Activated CD4-positive, alpha-beta T cell treated with anti-CD3 and anti-CD28 coated beads for 48 hours (primary cell): ENCODE measurements around the gene DHH.
"Not testable (repeated sequence)": the region's sequence is repeated elsewhere in the genome, so short reads cannot be mapped to it uniquely, and the experiment has no call there.

Experiments used
- DNase-seq: peaks from one replicate; pipeline ENCODE4 v3.0.0-alpha.2; 2020

Gene DHH

DNA sequence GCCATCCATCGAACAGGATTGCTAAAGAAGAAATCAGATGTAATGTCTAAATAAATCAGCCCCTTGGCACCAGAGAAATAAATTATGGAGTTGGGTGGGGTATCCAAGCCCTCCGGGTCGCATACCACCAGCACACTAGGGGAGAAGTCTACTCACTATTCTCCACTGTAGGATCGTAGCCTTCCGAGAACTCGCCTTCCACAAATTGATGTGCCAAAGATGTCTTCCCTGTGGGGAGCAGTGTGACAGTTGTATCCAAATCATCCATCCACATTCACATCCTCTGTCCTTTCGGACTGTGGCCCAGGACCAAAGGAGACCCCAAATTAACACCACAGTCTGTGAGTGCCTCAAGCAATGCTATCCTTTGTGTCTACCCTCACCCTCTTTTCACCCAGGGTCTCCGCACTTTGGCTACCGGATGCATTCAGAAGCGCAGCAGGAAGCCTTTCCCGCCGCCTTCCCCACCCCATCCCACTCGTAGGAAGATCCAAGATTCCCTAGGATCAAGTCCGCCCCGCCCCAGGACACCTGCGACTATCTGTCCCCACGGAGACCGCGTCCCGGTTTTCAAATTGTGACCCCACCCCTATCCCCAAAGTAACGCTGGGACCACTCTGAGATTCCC lies 25.6 kb downstream of the DHH start:
- DNase-seq: no peak

DNA sequence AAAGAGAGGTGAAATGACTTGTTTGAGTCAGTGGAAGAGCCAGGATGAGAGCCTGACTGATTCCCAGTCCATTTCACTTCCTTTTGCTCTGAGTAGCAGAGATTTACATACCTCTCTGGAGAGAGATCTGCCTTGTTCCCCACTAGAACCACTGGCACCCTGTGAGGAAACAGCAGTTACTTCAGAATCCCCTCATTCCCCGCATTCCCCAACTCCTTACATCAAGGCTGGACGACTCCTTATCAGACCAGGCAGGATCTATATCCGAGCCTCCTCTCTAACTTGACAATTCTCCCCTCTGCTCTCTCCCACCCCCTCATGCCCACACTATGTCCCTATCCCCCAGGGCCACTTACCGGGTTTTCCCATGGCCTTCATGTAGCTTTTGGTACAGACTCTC lies 28.5 kb downstream of the DHH start:
- DNase-seq: no peak

DNA sequence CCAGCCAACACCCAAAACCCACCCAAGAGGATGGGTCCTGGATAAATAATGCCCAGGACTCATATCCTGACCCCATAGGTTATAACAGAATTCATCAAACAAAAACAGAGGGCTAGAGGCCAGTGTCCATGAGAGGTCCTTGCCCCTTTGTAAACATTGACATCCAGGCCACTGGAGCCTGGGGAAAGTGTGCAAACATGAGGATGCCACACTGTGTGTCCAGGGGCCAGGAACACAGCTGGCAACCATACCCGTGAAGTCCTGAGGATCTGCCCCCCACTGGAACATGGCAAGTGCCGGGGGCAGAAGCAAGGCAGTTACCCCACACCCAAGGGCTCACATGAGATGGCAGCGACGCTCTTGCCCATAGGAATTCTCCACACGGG lies 29.8 kb downstream of the DHH start:
- no peak for DNase-seq

DNA sequence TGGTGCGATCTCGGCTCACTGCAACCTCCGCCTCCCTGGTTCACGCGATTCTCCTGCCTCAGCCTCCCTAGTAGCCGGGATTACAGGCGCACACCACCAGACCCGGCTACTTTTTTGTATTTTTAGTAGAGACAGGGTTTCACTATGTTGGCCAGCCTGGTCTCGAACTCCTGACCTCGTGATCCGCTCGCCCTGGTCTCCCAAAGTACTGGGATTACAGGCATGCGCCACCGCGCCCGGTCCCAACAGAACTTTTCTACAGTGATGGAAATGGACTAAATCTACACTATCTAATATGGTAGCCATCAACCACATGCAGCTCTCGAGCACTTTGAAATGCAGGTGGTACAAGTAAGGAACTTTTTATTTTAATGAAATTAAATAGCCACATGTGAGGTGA lies 32.7 kb downstream of the DHH start:
- DNase-seq: not testable (repeated sequence)

DNA sequence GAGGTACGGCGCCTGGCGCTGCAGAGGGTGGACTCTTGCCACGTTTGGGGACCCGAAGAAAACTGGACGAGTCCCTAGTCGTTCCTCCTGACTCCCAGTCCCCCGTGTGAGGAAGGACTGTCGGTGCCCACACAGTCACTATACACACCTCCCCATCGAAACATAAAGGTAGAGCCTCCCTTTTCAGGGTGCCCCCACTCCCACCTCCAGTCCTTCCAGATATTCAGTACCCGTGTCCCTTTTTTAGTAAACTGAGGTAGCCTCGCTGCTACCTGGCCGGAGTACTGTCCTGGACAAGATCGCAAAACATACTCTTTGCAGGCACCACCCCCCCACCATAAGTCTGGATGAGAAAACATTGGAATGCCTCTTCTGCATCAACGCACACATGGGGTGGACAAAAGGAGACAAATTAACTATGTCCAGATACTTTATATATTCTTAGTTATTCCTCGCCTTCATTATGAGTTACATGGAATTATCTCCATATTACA lies 33.4 kb downstream of the DHH start:
- DNase-seq: no peak

DNA sequence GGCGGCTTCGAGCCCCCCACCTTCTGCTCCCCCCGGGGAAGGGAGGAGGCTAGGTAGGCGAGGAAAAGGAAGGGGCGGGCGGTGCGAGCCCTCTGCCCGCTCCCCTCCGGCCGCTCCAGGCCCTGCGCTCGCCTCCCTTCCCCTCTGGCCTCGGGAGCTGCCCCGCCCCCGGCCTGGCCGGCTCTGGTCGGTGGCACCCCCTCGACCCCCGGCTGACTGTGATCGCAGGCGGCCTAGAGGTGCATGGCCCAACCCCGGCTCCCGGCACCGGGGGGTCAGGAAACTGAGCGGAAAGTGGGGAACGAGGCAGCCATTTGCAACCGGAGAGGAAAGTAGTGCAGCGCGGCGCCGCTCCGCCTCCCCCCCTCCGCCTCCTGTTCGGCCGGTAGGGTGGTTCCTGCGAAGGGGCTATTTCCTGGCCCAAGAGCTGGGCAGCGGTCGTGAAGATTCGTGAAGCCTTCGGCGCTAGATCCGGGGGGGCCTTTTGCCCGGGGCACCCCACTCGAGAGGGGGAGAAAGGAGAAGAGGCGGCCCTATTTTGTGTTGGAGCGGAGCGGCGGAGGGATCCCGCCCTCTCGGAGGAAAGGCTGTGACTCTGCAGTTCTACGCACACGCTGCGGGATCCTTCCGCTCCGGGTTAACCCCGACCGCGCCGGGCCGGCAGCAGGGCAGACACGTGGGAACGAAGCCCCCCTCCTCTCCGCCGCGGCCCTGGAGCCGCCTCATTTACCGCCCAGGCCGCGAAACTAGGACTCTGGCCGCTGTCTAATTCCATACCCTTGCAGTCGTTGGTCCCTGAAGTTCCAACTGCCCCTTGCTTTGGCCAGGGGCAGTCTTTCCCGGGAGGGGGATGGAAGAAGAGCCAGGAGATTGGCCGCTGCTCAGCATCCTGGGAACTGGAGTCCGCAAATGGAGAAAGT lies 34.1 kb downstream of the DHH start, which contains the start of gene KMT2D:
Gene KMT2D, minus strand, starts transcription at position 558 of the 920 bp plus-strand sequence. CDS start 5,470 bp downstream, outside the sequence.
- DNase-seq: peak; percentile 94

DNA sequence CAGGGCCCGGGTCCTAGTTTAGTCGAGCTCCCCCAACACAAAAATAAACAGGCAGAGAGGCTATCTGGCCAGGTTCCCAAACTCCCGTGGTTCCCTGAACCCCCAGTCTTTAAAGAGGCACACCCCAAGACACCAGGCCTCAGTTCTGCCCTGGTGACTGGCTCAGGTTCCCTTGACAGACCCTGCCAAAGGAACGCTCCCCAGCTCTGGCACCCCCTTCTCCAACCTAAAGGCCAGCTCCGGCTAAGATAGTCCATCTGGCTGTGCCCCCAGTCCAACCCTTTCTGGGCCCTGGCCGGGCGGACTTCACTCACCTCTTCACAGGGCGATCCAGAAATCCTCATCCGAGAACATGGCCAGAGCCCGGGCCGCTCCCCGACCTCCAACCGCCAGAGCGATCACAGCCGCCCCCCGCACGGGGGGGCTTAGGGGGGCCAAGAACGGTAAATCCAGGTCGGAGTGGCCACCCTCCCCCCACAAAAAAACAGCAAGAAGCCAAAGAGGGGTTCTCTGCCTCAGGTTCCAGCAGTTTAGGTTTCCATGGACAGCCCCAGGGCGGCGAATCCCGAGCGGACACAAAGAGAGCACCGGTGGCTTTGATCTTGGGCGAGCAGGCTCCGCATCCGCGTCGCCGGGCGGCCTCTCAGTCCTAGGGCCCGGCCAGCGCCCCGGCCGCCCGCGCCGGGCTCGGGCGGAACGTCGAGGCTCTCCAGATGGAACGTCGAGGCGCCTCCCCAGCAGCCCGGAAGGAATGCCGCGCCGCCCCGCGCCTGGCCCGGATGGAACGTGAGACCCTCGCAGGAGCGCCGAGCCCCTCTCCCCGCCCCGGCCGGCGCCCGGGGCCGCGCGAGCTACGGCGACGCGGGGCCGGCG lies 35.1 kb downstream of the DHH start:
- peak; percentile 36 for DNase-seq

DNA sequence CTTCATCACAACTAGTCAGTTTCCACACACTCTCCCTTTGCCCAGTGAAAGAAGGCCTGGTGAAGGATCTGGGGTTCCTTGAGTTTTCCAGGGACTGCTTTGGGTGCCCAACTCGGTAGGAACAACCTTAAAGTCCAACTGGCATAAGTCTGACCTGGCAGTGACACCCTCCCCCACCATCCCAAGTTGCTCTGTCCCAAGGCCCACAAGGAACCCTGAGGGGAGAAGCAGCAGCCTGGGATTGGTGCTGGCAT lies 35.6 kb downstream of the DHH start:
- DNase-seq: no peak

DNA sequence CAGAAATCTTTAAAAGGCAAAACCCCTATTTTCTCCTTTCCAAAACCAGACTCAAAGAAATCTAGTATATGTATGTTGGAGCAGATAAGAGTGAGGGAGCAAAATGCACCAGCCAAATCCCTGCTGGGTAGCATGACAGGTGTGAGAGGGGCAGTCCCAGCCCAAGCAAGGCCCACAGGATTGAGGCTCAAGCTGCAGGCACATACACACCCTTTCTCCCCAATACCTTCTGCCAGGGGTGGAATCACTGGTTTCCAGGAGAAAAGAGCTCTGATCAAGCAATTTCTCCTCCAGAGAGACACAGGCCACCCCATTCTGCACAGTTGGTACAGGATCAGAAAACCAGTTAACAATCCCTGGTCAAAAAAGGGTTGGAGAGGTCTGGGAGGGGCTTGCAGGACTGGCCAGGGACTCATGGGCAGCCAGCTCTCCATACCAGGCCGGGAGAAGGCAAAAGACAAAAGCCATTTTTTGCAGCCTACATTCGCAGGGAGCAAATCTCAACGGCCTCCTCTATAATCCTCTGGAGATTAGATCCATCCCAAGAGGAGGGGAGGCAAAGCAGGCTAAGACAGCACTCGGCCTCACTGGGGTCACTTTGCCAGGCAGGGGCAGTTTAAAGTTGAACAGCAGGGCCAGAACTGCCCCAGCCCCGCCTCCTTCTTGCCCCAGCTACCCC lies 36.1 kb downstream of the DHH start:
- no peak for DNase-seq

DNA sequence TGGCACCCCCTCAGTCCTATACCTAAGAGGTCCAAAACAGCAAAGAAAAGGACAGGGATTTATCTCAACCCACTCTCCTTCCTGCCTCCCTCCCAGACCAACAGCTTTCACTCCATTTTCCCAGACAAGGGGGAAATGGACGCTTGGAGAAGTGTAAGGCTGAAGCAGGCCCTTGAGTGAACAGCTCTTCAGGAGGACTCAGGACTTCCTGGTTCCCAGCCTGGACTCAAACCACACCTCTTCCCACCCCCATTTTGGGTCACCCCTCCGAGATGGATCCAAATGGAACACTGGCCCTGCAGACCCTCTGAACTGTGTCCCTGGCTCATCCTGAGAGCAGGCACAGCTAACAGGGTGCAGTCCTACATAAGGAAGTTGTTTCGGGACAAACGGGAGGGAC lies 36.7 kb downstream of the DHH start:
- no peak for DNase-seq

DNA sequence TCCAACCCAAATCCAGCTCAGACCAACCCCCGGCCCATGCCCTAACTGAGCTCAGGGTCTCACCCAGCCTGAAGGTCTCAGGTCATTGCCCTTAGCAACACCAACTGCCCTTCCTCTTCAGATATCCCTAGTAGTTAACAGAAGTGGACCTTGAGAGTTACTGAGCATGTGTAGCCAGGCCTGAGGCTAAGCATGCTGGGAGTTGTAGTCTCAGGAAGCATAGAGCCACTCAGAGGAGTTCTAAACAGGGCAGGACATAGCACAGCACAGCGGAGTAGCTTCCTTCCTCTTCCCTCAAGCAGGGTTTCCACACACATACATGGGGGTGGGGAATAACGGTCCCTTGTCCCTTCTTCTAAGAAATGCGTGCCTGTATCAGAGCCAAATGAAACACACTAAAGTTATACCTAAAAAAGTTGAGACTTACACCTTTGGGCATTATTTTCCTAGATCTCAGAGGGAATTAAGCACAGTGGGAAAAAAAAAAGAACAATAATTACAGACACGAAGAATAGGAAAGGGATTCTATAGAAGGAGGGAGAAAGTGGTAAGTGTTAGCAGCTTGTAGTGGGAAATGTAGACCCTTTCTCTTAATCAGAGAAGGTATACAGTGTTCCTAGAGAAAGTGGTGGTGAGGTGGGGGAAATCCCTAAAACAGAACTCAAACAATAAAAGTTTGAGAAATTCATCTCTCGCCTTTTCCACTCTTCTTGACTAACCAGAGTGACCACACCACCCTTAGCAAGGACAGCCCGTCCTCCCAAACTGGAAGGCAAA lies 38.4 kb downstream of the DHH start:
- peak; percentile 65 for DNase-seq

DNA sequence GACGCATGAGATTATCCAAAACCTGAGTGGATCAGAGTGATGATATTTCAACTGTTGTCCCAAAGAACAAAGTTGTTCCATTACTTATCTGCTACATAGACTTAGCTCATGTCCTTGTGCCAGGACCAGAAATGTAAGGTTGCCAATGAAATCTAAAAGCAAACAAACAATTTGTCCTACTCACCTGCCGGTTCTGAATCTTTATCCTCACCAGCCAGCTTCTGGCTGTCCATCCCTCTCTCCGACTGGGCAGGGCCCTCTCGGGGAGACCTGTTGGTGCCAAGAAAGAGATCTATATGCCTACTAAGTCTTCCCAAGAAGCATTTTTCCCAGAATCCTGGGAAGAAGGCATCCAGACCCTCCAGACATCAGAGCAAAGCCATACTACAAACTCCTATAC lies 39.5 kb downstream of the DHH start:
- no peak for DNase-seq

DNA sequence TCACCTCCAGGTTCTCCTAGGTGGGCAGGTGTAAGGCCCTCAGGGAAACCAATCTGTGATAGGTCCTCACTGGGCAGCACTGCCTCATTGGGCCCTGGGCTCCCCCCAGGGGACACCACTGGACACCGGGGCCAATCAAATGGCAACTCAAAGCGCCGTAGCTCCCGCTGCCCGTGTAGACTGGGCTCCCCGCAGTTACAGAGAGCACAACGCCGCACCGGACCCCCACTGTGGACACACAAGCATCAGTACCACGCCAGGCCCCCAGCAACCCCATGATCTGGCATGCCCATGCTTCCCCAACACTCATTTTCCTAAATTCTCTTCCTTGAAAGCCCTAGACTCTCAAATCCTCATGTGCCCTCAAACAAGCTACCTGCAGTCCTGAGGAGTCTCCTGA lies 40.1 kb downstream of the DHH start:
- DNase-seq: no peak

DNA sequence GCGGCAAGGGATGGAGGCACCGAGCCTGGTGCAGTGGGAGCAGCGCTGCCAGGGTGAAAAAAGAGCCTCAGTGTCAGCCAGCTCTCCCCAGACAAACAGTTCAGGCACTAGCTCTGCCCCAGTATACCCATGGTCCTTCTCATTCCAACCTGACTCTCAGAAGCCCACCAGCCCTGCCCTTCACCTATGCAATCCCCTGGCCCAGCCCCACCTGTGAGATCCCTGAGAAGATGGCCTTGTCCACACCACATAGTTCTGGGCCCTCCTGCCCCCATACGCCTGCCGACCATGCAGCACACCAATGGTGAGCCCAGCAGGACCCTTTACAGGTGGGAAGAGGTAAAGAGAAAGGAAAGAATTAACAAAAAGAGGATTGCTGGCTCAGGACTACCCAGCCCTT lies 40.5 kb downstream of the DHH start:
- no peak for DNase-seq

DNA sequence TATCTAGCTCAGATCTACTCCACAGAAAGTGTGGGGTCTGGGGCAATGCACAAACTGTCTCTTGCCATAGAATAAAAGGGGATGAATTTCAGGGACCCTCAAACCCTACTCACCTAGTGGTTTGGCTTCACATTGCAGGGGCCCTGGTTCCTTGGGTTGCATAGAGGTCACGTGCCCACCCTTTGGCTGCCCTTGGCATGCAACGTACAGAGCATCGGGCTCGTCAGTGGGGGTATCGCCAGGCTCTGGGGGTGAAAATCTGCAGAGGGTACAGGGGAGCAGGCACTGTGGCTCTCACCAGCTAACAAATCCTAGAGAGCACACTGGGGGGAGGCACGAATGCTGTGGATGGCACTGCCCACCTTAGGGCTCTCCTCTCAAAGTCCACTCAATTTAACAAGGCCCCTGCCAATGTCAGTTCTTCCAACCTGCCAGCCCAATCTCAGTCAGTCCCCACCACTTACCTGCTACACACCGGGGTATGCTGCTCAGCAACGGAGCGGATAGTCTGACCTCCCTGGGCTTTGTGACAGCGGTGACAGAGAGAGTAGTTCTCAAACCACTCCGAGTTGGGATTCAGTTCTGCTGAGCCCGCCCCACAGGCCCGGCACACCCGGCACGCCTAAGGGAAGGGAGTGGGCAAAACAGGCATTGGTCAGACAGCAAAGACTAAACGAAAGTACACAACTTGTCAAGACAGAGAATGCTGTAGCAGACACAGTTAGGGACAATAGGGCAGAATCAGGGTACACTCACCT lies 42.0 kb downstream of the DHH start:
- DNase-seq: no peak

DNA sequence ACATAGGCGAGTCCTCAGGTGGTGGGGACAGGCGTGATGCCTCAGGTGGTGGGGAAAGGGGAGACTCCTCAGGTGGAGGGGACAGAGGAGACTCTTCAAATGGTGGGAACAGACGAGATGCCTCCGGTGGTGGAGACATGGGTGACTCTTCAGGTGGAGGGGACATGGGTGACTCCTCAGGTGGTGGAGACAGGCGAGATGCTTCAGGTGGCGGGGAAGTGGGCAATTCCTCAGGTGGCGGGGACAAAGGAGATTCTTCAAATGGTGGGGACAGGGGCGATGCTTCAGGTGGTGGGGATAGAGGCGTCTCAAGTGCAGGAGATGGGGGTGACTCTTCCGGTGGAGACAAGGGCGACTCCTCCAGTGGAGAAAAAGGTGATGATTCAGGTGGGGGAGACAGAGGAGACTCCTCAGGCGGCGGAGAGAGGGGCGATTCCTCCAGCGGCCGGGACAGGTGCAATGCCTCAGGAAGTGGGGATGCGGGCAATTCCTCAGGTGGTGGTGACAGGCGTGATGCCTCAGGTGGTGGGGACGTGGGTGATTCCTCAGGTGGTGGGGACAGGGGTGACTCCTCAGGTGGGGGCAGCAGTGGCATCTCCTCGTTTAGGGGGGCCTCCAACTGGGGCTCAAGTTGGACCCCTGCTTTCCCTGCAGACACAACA lies 42.7 kb downstream of the DHH start:
- DNase-seq: no peak

DNA sequence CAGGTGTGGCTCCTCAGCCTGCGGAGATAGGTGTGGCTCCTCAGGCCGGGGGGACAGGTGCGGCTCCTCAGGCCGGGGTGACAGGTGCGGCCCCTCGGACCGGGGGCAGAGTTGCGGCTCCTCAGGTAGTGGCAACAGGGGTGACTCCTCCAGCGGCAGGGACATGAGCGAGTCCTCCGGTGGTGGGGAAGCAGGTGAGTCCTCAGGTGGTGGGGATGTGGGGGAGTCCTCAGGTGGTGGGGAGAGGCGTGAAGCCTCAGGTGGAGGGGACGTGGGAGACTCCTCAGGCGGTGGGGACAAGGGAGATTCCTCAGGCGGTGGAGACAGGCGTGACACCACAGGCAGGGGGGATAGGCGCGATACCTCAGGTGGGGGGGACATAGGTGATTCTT lies 43.2 kb downstream of the DHH start:
- no peak for DNase-seq

DNA sequence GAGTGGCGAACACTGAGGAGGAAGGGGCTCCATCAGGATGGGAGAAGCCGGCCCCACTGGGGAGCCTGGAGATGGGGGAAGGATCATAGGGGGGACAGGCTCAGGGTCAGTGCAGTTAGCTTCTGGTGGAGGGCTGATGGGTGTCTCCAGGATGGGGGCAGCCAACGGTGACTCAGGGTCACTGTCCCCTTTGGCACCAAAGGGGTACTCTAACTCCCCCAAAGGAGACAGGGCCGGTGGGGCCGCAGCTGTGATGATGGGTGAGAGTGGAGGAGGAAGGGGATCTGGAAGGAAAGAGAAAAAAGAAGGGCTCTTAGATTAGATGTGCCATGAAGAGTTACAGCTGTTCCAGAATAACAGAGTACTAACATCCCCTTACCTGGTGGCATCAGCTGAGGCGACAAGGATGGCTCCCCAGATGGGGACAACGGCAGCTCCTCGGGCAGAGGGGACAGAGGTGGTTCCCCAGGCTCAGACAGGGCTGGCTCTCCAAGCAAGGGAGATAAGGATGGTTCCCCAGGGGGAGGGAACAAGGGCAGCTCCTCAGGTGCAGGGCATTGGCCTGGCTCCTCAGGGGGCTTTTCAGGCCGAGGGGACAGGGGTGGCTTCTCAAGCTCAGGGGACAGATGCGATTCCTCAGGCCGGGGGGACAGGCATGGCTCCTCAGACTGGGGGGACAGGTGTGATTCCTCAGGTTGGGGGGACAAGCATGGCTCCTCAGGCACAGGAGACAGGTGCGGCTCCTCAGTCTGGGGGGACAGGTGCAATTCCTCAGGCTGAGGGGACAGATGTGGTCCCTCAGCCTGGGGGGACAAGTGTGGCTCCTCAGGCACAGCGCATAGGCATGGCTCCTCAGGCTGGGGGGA lies 43.9 kb downstream of the DHH start:
- no peak for DNase-seq

DNA sequence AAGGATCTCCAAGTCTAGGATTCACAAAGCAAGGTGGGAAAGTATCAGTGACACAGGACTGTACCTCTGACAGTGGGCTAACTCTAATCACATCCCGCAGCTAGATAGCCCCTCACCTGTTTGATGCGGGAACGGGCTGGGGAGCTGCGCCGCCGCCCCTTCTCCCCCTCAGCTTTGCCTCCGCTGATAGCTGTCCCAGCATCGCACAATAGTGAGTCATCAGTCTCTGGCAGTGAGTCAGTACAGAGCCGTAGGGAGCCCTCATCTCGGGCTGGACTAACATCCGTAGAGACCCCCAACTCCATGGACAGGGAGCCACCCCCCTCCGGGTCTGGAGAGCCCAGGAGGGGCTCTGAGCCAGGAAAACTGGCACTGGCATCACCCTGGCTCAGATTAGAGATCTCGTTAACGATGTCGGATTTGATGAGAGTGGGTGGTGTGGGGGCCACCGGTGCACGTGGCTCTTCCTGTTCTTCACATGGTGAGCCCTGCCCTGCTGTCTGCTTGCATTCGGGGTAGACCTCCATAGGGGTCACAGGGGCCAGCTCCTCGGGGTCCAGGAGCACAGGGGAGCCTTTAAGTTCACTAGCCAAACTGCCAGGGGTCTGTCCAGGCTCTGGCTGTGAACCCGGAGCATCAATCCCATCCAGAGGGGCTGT lies 44.9 kb downstream of the DHH start:
- DNase-seq: no peak
